NCI-H748 (cell line): ENCODE measurements around the gene PCBP3.
"Not testable (repeated sequence)": the region's sequence is repeated elsewhere in the genome, so short reads cannot be mapped to it uniquely, and the experiment has no call there.

ENCODE experiments used
- DNase-seq: peaks from one replicate; lab custom pipeline; 2025; ENCODE audit not compliant: unreplicated experiment; lab: John Stamatoyannopoulos, UW

PCBP3 gene

GRCh38 chr21:45643021-45643980 is at the start of gene PCBP3:
Gene PCBP3 (plus strand): TSS chr21:45643725. CDS start chr21:45850086, 206,361 bp downstream.
- DNase-seq, result peak; percentile 94

GRCh38 chr21:45594721-45595489 is 48.6 kb upstream of the PCBP3 start:
- no peak for DNase-seq

DNA sequence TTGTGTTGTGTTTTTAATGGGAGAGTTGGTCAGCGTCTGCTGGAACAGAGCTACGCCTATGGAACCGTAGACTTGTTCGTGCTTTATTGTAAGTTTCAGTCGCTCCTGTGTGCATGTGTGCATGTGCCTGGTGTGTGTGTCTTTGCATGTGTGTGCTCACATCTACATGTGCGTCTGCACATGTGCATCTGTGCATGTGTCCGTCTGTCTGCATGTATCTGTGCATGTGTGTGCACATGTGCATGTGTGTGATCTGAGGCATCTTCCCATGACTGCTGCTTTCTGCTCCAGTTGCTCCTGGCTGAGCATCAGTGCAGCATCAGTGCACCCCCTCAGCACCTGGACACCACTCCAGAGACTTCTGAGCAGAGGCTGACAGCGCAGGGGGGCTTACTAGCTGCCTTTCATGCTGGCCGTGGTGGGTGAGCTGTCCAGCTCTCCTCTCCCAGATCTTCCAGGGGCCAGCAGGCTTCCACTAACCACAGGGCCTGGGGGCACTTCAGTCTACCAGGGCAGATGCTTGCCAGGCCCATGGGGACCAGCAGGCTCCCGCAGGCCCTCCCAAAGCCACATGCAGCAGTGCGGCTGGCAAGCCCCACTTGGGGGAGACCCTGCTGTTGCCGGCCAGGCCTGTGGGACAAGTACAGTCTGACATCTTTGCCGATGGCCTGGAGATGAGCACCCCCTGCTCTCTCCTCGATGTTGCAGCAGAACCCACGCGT is 47.8 kb upstream of the PCBP3 start:
- DNase-seq, result no peak

- DNase-seq, result peak; percentile 55
Observed at GRCh38 chr21:45596704-45597318, 46.7 kb upstream of the PCBP3 start.

DNA sequence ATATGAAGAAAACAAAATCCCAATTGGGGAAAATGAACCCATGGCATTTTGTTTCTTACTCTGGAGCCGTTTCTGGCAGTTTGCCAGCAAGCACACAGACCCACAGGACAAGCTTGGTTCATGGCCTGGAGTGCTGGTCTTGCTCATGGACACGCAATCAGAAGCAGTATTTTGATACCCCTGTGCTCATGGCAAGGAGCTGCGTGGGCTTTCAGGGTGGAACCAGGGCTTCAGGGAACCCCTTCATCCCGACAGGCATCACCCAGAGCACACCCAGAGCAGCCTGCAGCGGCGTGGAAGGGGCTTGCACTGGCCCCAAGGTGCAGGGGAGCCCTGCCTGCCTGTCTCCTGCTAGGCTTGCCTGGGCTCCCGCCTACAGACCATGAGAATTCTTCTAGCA is 45.4 kb upstream of the PCBP3 start:
- DNase-seq, result peak; percentile 4

GRCh38 chr21:45598666-45599065 is 44.9 kb upstream of the PCBP3 start:
- no peak for DNase-seq

DNA sequence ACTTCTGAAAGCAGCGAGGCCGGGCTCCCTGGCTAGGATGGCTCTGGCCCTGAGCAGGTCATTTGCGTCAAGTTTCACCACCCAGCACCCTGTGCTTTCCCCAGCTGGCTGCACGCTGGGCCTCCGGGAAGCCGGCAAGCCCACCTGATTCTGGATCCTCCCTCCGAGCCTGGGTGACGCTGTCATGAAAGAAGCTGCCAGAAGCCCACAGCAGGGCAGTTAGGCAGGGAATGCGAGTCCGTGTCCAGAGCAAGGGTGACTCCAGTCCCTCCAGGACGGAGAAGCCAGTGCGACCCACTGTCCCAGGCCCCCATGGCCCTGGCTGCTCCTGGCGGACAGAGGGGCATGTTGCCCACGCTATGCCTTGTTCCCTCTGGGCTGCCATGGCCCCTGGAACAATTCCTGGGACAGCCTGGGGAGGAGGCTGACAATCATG is 44.4 kb upstream of the PCBP3 start:
- no peak for DNase-seq

DNA sequence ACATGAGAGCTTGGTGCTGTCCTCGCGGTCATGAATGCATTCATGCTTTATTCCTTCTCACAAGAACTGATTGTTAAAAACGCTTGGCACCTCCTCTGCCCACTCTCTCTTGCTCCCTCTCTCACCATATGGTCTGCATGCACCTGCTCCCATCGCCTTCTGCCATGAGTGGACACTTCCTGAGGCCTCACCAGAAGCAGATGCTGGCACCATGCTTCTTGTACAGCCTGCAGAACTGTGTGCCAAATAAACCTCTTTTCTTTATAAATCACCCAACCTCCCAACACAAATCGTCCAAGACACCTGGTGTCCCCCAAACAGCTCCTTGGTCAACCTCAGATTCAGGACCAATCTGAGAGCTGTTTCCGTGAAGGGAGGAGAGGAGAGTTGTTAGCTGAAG is 43.3 kb upstream of the PCBP3 start:
- DNase-seq, result no peak

- no peak for DNase-seq
Observed at GRCh38 chr21:45601551-45601950, 42.0 kb upstream of the PCBP3 start.

GRCh38 chr21:45602106-45602505 is 41.4 kb upstream of the PCBP3 start:
- DNase-seq, result no peak

- DNase-seq, result no peak
Observed at GRCh38 chr21:45603481-45603880, 40.0 kb upstream of the PCBP3 start.

DNA sequence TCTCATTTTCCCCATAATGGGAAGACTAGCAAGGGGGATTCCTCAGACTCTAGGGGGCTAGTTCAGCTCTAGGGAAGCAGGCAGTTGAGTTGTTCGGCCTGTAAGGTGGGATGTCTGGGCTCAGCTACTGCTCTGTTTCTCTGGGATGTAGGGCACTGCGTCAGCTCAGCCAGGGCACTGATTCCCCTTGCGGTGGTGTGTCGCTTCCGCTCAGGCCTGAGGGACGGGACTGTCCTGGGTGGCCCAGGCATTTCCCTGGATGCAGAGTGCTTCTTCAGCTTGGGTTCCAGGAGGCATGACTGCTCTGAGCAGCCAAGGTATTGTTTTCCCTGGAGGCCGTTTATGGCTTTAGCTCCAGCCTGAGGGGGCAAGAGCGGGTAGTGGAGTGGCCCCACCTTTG is 38.8 kb upstream of the PCBP3 start:
- DNase-seq, result not testable (repeated sequence)

GRCh38 chr21:45607021-45607908 is 36.3 kb upstream of the PCBP3 start:
- no peak for DNase-seq

DNA sequence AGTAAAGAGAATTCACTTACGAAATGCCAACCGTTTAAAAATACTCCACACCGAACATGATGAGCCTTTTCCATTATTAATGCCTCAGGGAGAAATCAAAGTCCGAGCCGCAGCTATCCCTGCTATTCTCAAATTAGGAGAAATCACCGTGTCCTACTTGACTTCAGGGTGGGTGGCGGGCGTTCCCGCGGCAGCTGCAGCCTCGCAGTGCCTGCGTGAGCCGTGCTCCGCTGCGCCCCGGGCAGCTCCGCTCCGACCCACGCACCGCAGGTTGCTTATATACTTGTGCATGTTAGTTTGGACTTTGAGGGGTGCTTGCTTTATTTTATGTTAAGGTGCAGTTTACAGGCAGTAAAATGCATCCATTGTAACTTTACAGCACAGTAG is 35.6 kb upstream of the PCBP3 start:
- no peak for DNase-seq

GRCh38 chr21:45608747-45609470 is 34.6 kb upstream of the PCBP3 start:
- DNase-seq, result peak; percentile 26

DNA sequence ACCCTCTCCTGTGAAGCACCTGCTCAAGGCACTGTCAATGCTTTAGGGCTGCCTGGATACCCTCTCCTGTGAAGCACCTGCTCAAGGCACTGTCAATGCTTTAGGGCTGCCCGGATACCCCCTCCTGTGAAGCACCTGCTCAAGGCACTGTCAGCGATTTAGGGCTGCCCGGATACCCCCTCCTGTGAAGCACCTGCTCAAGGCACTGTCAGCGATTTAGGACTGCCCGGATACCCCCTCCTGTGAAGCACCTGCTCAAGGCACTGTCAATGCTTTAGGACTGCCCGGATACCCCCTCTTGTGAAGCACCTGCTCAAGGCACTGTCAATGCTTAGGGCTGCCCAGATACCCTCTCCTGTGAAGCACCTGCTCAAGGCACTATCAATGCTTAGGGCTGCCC is 33.9 kb upstream of the PCBP3 start:
- DNase-seq, result peak; percentile 67

DNA sequence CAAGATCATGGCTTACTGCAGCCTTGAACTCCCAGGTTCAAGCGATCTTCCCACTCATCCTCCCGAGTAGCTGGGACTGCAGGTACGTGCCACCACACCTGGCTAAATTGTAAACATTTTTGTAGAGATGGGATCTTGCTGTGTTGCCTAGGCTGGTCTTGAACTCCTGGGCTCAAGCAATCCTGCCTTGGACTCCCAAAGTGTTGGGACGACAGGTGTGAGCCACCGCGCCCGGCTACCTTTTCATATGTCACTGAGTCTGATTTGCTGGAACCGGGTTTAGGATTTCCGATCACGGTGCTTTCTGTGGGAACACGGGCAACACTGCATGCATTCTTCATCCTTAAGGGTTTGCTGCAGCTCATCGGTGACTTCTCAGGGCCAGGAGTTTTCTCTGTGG is 32.2 kb upstream of the PCBP3 start:
- DNase-seq, result no peak

GRCh38 chr21:45611939-45612664 is 31.4 kb upstream of the PCBP3 start:
- no peak for DNase-seq

DNA sequence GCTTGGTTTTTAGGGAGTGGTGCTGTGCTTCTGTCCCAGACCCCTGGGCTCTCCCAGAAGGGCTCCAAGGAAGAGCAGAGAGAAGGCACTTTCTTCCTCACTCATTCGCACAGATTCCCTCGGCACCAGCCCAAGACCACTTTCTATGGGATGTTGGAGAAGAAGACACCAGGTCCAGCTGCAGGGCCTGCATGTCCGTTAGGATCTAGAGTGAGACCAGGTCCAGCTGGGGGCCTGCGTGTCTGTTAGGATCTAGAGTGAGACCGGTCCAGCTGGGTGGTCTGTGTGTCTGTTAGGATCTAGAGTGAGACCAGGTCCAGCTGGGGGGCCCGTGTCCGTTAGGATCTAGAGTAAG is 30.9 kb upstream of the PCBP3 start:
- not testable (repeated sequence) for DNase-seq
